HL-60 (cell line): ENCODE data around the gene HS1BP3.

Experiments
- GABPA ChIP-seq: IDR thresholded peaks from 2 replicates; pipeline ENCODE4 v1.6.1; 2012; ENCODE audit warnings: low read depth
- POLR2AphosphoS5 ChIP-seq: IDR thresholded peaks from 2 replicates; pipeline ENCODE4 v1.6.1; 2012; ENCODE audit warnings: low read depth
- SPI1 ChIP-seq: IDR thresholded peaks from 2 replicates; pipeline ENCODE4 v1.6.1; 2012; ENCODE audit warnings: low read depth, mild to moderate bottlenecking, borderline replicate concordance
- TF ChIP-seq, protein P1 (sequence below): IDR thresholded peaks from one replicate; pipeline ENCODE4 v1.5.1; 2011; ENCODE audit warnings: low read length, control low read depth, inconsistent platforms; ENCODE audit not compliant: insufficient read depth
- TF ChIP-seq, protein P2 (sequence below): IDR thresholded peaks from 2 replicates; pipeline ENCODE4 v1.6.1; 2012; ENCODE audit warnings: low read depth; ENCODE audit not compliant: insufficient replicate concordance

DNA sequence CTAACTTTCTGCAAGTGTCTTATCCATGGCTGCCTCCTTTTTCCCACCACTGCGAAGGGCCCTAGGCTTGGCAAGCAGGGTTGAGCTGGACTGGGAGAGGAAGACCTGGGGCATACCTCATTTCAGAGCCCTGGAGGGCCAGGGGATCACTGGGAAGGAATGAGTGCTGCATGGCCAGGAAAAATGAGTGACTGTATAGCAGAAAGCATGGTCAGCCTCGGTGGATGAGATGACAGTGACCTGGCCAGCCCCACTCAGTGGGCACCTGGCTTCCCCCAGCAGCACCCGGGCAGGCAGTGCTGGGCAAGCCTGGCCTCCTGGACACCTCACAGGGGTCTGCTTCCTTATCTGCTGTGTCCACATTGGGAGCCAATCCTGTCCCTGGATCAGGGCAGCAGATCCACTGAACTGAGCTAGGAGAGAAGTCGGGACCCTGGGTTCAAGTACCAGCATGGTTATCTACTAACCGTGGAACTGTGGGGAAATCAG lies 76.4 kb downstream of the HS1BP3 start:
- TF ChIP-seq, protein P1, sequence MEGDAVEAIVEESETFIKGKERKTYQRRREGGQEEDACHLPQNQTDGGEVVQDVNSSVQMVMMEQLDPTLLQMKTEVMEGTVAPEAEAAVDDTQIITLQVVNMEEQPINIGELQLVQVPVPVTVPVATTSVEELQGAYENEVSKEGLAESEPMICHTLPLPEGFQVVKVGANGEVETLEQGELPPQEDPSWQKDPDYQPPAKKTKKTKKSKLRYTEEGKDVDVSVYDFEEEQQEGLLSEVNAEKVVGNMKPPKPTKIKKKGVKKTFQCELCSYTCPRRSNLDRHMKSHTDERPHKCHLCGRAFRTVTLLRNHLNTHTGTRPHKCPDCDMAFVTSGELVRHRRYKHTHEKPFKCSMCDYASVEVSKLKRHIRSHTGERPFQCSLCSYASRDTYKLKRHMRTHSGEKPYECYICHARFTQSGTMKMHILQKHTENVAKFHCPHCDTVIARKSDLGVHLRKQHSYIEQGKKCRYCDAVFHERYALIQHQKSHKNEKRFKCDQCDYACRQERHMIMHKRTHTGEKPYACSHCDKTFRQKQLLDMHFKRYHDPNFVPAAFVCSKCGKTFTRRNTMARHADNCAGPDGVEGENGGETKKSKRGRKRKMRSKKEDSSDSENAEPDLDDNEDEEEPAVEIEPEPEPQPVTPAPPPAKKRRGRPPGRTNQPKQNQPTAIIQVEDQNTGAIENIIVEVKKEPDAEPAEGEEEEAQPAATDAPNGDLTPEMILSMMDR = no peak
- TF ChIP-seq SPI1 (no peak), GABPA (no peak), POLR2AphosphoS5 (no peak)
- TF ChIP-seq, protein P2, sequence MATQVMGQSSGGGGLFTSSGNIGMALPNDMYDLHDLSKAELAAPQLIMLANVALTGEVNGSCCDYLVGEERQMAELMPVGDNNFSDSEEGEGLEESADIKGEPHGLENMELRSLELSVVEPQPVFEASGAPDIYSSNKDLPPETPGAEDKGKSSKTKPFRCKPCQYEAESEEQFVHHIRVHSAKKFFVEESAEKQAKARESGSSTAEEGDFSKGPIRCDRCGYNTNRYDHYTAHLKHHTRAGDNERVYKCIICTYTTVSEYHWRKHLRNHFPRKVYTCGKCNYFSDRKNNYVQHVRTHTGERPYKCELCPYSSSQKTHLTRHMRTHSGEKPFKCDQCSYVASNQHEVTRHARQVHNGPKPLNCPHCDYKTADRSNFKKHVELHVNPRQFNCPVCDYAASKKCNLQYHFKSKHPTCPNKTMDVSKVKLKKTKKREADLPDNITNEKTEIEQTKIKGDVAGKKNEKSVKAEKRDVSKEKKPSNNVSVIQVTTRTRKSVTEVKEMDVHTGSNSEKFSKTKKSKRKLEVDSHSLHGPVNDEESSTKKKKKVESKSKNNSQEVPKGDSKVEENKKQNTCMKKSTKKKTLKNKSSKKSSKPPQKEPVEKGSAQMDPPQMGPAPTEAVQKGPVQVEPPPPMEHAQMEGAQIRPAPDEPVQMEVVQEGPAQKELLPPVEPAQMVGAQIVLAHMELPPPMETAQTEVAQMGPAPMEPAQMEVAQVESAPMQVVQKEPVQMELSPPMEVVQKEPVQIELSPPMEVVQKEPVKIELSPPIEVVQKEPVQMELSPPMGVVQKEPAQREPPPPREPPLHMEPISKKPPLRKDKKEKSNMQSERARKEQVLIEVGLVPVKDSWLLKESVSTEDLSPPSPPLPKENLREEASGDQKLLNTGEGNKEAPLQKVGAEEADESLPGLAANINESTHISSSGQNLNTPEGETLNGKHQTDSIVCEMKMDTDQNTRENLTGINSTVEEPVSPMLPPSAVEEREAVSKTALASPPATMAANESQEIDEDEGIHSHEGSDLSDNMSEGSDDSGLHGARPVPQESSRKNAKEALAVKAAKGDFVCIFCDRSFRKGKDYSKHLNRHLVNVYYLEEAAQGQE = no peak
